Astrocyte (in vitro differentiated cells and primary cell): ENCODE data around the gene R3HDML.

Source experiments
- CTCF ChIP-seq: IDR thresholded peaks from 2 replicates; pipeline ENCODE4 v1.5.1; 2011; ENCODE audit warnings: low read depth, mild to moderate bottlenecking, inconsistent platforms, low read length, moderate library complexity; ENCODE audit not compliant: insufficient read depth
- EZH2 ChIP-seq: IDR thresholded peaks from 2 replicates; pipeline ENCODE4 v1.6.1; 2012; ENCODE audit warnings: mild to moderate bottlenecking, low read length, inconsistent platforms; ENCODE audit not compliant: insufficient read depth

GRCh38 chr20:44335675-44336074 lies 1.2 kb upstream of the R3HDML start:
- no peak for TF ChIP-seq CTCF
- TF ChIP-seq EZH2, result no peak
